Posterior cingulate gyrus (tissue), 11 donors: Measurements from ENCODE around the gene TTLL6.

Source experiments
- DNase-seq, 10 donors: peaks; one replicate each; pipeline versions ENCODE4 v3.0.0 to v3.0.0-alpha.2; 2020 to 2021; ENCODE audit warnings: mixed read lengths in 3 of 10
- intact Hi-C: fragments of 100-400 bp; cut with DNase I; formaldehyde crosslinking; loops from one replicate; pipeline ENCODE4 v1.15.1; 2023

The TTLL6 gene

GRCh38 chr17:48746916-48747444 is 70.0 kb downstream of the TTLL6 start:
- no peak for DNase-seq
- intact Hi-C loops, result no loop called here

GRCh38 chr17:48745381-48746275 is 71.4 kb downstream of the TTLL6 start:
- intact Hi-C loops, result no loop called here
- DNase-seq, result no peak

- no peak for DNase-seq
- intact Hi-C loops, result no loop called here
These were observed 76.5 kb downstream of the TTLL6 start for GRCh38 chr17:48740537-48740936.

- intact Hi-C loops, result no loop called here
- no peak for DNase-seq
These were observed 78.1 kb downstream of the TTLL6 start for GRCh38 chr17:48738803-48739526.

GRCh38 chr17:48738424-48738802 is 78.6 kb downstream of the TTLL6 start:
- intact Hi-C loops, result no loop called here
- no peak for DNase-seq

GRCh38 chr17:48737330-48738043 is 79.5 kb downstream of the TTLL6 start:
- intact Hi-C loops, result no loop called here

GRCh38 chr17:48735062-48735351 is 82.0 kb downstream of the TTLL6 start:
- intact Hi-C loops, result no loop called here
- DNase-seq, result no peak

More at GRCh38 chr17:48737330-48738043, 79.5 kb downstream of the TTLL6 start:
- no peak for DNase-seq

- intact Hi-C loops, result no loop called here
- DNase-seq, result no peak
These were observed 82.5 kb downstream of the TTLL6 start for GRCh38 chr17:48734333-48735061.

- intact Hi-C loops, result no loop called here
- no peak for DNase-seq
These were observed 83.2 kb downstream of the TTLL6 start for GRCh38 chr17:48733632-48734328.

- no peak for DNase-seq
- intact Hi-C loops, result no loop called here
These were observed 84.1 kb downstream of the TTLL6 start for GRCh38 chr17:48732688-48733629.

- intact Hi-C loops, result no loop called here
These were observed 85.7 kb downstream of the TTLL6 start for GRCh38 chr17:48731355-48731754.

GRCh38 chr17:48730240-48730550 is 86.8 kb downstream of the TTLL6 start:
- DNase-seq, result no peak
- intact Hi-C loops, result no loop called here

More at GRCh38 chr17:48731355-48731754, 85.7 kb downstream of the TTLL6 start:
- no peak for DNase-seq

- intact Hi-C loops, result loop anchor here (10.0 kb wide), 2 partner anchors 65 to 265 kb away; partner anchors contain the start of gene IGF2BP1
- no peak for DNase-seq
These were observed 87.4 kb downstream of the TTLL6 start for GRCh38 chr17:48729335-48730239.

- intact Hi-C loops, result loop anchor here (10.0 kb wide), 2 partner anchors 66 to 266 kb away; partner anchors contain the start of gene IGF2BP1
- DNase-seq, result no peak
These were observed 88.5 kb downstream of the TTLL6 start, which contains the start of gene HOXB13 for GRCh38 chr17:48728232-48729231. HOXB13 (minus strand) TSS chr17:48728750; CDS start chr17:48728593, 157 bp downstream.

- DNase-seq, result no peak
- intact Hi-C loops, result loop anchor here (10.0 kb wide), 2 partner anchors 67 to 267 kb away; partner anchors contain the start of gene IGF2BP1
These were observed 89.4 kb downstream of the TTLL6 start for GRCh38 chr17:48727415-48728175.
